Glutamatergic neuron (in vitro differentiated cells): ENCODE data around the gene CXCR6. TPM values are rescaled to one million over a fixed set of nuclear protein-coding genes. Genes with fewer than 3 reads are reported as not detected.

ENCODE experiments used
- DNase-seq: peaks from one replicate; pipeline ENCODE4 v3.0.0; 2022
- H3K27ac Mint-ChIP-seq: one replicate; pipeline ENCODE4 v1.8.0; 2020; ENCODE audit warnings: mild to moderate bottlenecking, mixed read lengths, inconsistent platforms; ENCODE audit not compliant: unreplicated experiment
- H3K27me3 Mint-ChIP-seq: one replicate; pipeline ENCODE4 v1.8.0; 2020; ENCODE audit warnings: mild to moderate bottlenecking, moderate library complexity, mixed read lengths, inconsistent platforms; ENCODE audit not compliant: unreplicated experiment
- H3K36me3 Mint-ChIP-seq: one replicate; pipeline ENCODE4 v1.8.0; 2020; ENCODE audit warnings: mild to moderate bottlenecking, mixed read lengths, inconsistent platforms; ENCODE audit not compliant: unreplicated experiment
- H3K4me1 Mint-ChIP-seq: one replicate; pipeline ENCODE4 v1.8.0; 2020; ENCODE audit warnings: mild to moderate bottlenecking, low read depth, mixed read lengths, inconsistent platforms; ENCODE audit not compliant: unreplicated experiment
- H3K4me3 Mint-ChIP-seq: one replicate; pipeline ENCODE4 v1.8.0; 2020; ENCODE audit warnings: mild to moderate bottlenecking, mixed read lengths, inconsistent platforms; ENCODE audit not compliant: unreplicated experiment
- H3K9me3 Mint-ChIP-seq: one replicate; pipeline ENCODE4 v1.8.0; 2020; ENCODE audit warnings: mild to moderate bottlenecking, moderate library complexity, mixed read lengths, inconsistent platforms; ENCODE audit not compliant: unreplicated experiment
- total RNA-seq: library from RNA; stranded (reverse); fragmentation: NEBNext Ultra II Directional; extraction: Animal tissue kit (Norgen Biotek cat#: 25700); gene quantifications from one replicate; pipeline ENCODE4 v1.2.1, GENCODE V29; 2021; ENCODE audit not compliant: unreplicated experiment
- TF ChIP-seq, protein P1 (sequence below): fragments of 200-600 bp; sonication (generic); IDR thresholded peaks from one replicate; pipeline ENCODE4 v1.5.0; 2021; ENCODE audit not compliant: partially characterized antibody, unreplicated experiment

The CXCR6 gene
- total RNA-seq, 1 donor from 2014 or later, result not detected

DNA sequence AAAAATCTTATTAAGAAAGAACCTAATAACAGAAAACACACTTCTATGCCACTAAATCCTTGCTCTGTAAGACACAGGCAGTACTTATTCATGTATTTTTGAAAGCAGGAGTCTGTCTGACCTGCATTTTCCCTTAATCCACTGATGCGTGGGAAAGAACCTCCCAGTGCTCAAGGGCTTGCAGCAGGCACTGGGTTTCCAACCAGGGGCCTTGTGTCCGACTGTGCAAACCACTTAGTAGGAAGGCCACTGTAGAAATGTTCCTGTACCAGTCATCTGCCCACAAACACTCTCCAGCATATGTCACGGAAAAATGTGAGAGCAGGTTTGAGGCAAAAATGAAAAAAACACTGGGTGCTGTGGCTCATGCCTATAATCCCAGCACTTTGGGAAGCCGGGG, 12.4 kb downstream of the CXCR6 start:
- Mint-ChIP-seq H3K36me3 (peaks cover under 1% of the 10 kb centered on the region), H3K9me3 (no peaks in the 10 kb centered on the region), H3K27me3 (no peaks in the 10 kb centered on the region), H3K4me1 (no peaks in the 10 kb centered on the region), H3K27ac (no peak overlapping the region), H3K4me3 (no peak overlapping the region)
- DNase-seq, result no peak
- TF ChIP-seq, protein P1, sequence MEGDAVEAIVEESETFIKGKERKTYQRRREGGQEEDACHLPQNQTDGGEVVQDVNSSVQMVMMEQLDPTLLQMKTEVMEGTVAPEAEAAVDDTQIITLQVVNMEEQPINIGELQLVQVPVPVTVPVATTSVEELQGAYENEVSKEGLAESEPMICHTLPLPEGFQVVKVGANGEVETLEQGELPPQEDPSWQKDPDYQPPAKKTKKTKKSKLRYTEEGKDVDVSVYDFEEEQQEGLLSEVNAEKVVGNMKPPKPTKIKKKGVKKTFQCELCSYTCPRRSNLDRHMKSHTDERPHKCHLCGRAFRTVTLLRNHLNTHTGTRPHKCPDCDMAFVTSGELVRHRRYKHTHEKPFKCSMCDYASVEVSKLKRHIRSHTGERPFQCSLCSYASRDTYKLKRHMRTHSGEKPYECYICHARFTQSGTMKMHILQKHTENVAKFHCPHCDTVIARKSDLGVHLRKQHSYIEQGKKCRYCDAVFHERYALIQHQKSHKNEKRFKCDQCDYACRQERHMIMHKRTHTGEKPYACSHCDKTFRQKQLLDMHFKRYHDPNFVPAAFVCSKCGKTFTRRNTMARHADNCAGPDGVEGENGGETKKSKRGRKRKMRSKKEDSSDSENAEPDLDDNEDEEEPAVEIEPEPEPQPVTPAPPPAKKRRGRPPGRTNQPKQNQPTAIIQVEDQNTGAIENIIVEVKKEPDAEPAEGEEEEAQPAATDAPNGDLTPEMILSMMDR, result no peak

DNA sequence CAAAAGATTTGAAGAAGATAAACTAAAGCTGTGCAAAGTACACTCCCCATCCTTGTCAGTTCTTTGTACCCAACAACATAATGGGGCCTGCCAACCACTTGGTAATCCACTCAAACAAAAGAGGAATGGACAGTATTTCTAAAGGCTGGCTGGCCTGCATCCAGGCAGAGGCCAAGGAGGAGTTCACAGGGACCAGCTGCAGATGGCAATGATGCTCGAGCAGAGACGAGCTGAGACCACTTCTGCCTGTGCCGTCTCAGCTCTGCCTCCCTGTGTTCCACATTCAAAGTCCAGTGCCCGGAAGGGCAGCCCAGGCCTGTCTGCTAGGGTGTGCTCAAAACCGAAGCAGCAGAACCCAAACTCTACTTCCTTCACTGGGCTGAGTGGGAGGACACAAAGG, 14.3 kb downstream of the CXCR6 start:
- H3K27ac Mint-ChIP-seq, result no peak overlapping the region
- no peak overlapping the region for H3K4me3 Mint-ChIP-seq
- peaks cover 4% of the 10 kb centered on the region for H3K36me3 Mint-ChIP-seq
- H3K9me3 Mint-ChIP-seq, result no peaks in the 10 kb centered on the region
- DNase-seq, result no peak
- TF ChIP-seq, protein P1, result no peak
- H3K4me1 Mint-ChIP-seq, result no peaks in the 10 kb centered on the region
- no peaks in the 10 kb centered on the region for H3K27me3 Mint-ChIP-seq

GRCh38 chr3:45958321-45958791, 15.1 kb downstream of the CXCR6 start:
- no peak for DNase-seq
- TF ChIP-seq, protein P1, result no peak
- Mint-ChIP-seq H3K4me3 (no peak overlapping the region), H3K9me3 (no peaks in the 10 kb centered on the region), H3K4me1 (no peaks in the 10 kb centered on the region), H3K36me3 (peaks cover 4% of the 10 kb centered on the region), H3K27ac (no peak overlapping the region), H3K27me3 (no peaks in the 10 kb centered on the region)

DNA sequence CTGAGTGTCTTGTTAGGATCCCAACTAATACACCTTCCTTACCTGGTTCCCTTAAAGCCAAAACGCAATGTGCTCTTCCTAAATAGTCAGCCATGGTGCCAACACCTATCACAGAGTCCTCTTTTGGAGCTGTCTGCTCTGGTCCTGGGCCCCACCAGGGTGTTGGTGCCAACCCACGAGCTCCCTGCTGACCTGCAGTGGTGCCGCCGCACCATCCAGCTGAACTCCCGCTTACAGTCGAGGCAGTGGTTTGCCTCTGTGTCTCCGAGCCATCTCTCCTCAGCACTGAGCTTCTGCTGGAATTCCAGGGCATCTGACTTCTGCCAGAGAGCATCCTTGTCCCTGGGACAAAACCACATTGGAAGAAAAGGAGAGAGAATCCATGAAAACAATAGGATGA, 15.9 kb downstream of the CXCR6 start:
- TF ChIP-seq, protein P1, result no peak
- DNase-seq, result no peak
- H3K4me3 Mint-ChIP-seq, result no peak overlapping the region
- H3K4me1 Mint-ChIP-seq, result no peaks in the 10 kb centered on the region
- no peak overlapping the region for H3K27ac Mint-ChIP-seq
- H3K9me3 Mint-ChIP-seq, result no peaks in the 10 kb centered on the region
- H3K36me3 Mint-ChIP-seq, result peaks cover 4% of the 10 kb centered on the region
- H3K27me3 Mint-ChIP-seq, result no peaks in the 10 kb centered on the region

DNA sequence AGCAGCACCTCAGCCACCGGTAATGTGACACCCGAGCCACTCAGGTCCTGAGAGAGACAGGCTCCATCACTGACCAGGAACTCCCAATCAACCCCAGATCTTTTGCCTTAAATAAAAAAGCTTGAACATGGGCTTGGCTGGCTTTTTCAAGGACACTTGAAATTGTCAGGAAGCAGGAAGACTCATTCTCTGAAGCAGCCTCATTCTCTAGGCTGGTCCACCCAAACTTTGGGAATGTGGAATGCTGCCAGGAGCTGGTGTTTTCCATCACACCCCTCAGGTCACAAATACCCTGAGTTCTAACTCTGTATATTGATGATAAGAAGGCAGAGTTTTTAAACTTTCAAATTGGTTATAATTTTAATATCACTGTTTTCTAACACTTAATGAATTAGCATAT, 17.0 kb downstream of the CXCR6 start:
- H3K4me3 Mint-ChIP-seq, result no peak overlapping the region
- no peak for DNase-seq
- no peak overlapping the region for H3K27ac Mint-ChIP-seq
- H3K36me3 Mint-ChIP-seq, result peaks cover 4% of the 10 kb centered on the region
- H3K9me3 Mint-ChIP-seq, result no peaks in the 10 kb centered on the region
- H3K4me1 Mint-ChIP-seq, result no peaks in the 10 kb centered on the region
- TF ChIP-seq, protein P1, result no peak
- H3K27me3 Mint-ChIP-seq, result no peaks in the 10 kb centered on the region
